Ovary (tissue), 3 donors: ENCODE data around the gene RHBDF2.
"Not testable (repeated sequence)": the region's sequence is repeated elsewhere in the genome, so short reads cannot be mapped to it uniquely, and the experiment has no call there.

Experiments used
- CTCF ChIP-seq, 3 donors: fragments of 450-650 bp in 2 of 3; fragments of 200-600 bp in 1 of 3; IDR thresholded peaks; one replicate each; pipeline versions ENCODE4 v1.5.1 to v1.8.0; 2016 to 2022; ENCODE audit warnings: antibody characterized with exemption in 3 of 3, mild to moderate bottlenecking in 1 of 3
- EP300 ChIP-seq: sonication (generic); formaldehyde crosslinking; IDR thresholded peaks from one replicate; pipeline ENCODE4 v1.6.1; 2017; ENCODE audit warnings: antibody characterized with exemption
- POLR2A ChIP-seq: fragments of 450-650 bp; IDR thresholded peaks from one replicate; pipeline ENCODE4 v1.6.1; 2017; ENCODE audit warnings: antibody characterized with exemption, mild to moderate bottlenecking, moderate library complexity
- donor health status: DM: no; HTN: no; CAD: no.

- TF ChIP-seq CTCF (IDR thresholded peaks at IDR 0.05); POLR2A; EP300: not testable (repeated sequence)
Measured at GRCh38 chr17:76514355-76514754, 13.1 kb upstream of the RHBDF2 start.
